Measurements from ENCODE around the gene PTPRR.

GRCh38 chr12:70756118-70756517, 164.4 kb downstream of the PTPRR start:
- TF ChIP-seq, protein P1, sequence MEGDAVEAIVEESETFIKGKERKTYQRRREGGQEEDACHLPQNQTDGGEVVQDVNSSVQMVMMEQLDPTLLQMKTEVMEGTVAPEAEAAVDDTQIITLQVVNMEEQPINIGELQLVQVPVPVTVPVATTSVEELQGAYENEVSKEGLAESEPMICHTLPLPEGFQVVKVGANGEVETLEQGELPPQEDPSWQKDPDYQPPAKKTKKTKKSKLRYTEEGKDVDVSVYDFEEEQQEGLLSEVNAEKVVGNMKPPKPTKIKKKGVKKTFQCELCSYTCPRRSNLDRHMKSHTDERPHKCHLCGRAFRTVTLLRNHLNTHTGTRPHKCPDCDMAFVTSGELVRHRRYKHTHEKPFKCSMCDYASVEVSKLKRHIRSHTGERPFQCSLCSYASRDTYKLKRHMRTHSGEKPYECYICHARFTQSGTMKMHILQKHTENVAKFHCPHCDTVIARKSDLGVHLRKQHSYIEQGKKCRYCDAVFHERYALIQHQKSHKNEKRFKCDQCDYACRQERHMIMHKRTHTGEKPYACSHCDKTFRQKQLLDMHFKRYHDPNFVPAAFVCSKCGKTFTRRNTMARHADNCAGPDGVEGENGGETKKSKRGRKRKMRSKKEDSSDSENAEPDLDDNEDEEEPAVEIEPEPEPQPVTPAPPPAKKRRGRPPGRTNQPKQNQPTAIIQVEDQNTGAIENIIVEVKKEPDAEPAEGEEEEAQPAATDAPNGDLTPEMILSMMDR (conservative IDR thresholded peaks at IDR 0.05; ENCODE audit: low read length) = no peak
- no peak for TF ChIP-seq EZH2phosphoT487 (IDR thresholded peaks at IDR 0.05; ENCODE audit: borderline replicate concordance)

Data from Loucy (cell line).